SK-N-SH treated with all-trans-retinoic acid at 6 μM for 48 hours (cell line): ENCODE measurements around the gene NOTCH3.

ENCODE experiments used
- CREB5 ChIP-seq: fragments of 250-450 bp; sonication (Bioruptor Pico); IDR thresholded peaks from 2 replicates; pipeline ENCODE4 v1.5.1; 2020; ENCODE audit warnings: low read depth, mild to moderate bottlenecking, moderate library complexity
- CSDC2 ChIP-seq: fragments of 250-450 bp; sonication (Bioruptor Pico); IDR thresholded peaks from 2 replicates; pipeline ENCODE4 v1.5.0; 2020; ENCODE audit warnings: mild to moderate bottlenecking, moderate library complexity
- ESRRG ChIP-seq: fragments of 250-450 bp; sonication (Bioruptor Pico); IDR thresholded peaks from 2 replicates; pipeline ENCODE4 v1.6.1; 2021; ENCODE audit warnings: mild to moderate bottlenecking
- ISL1 ChIP-seq: fragments of 250-450 bp; sonication (Bioruptor Pico); IDR thresholded peaks from 2 replicates; pipeline ENCODE4 v2.1.2; 2022; ENCODE audit warnings: mild to moderate bottlenecking, moderate library complexity
- PATZ1 ChIP-seq: fragments of 250-450 bp; sonication (Bioruptor Pico); IDR thresholded peaks from 2 replicates; pipeline ENCODE4 v1.8.0; 2020; ENCODE audit warnings: mild to moderate bottlenecking, moderate library complexity, borderline replicate concordance
- SNAI2 ChIP-seq: fragments of 250-450 bp; sonication (Bioruptor Pico); IDR thresholded peaks from 2 replicates; pipeline ENCODE4 v1.5.0; 2020; ENCODE audit warnings: mild to moderate bottlenecking, moderate library complexity
- TOX ChIP-seq: fragments of 250-450 bp; sonication (Bioruptor Pico); IDR thresholded peaks from 2 replicates; pipeline ENCODE4 v1.8.0; 2021; ENCODE audit warnings: mild to moderate bottlenecking, moderate library complexity, borderline replicate concordance
- TSHZ2 ChIP-seq: fragments of 250-450 bp; sonication (Bioruptor Pico); IDR thresholded peaks from 2 replicates; pipeline ENCODE4 v1.5.0; 2020; ENCODE audit warnings: mild to moderate bottlenecking, moderate library complexity
- ZFP3 ChIP-seq: fragments of 250-450 bp; sonication (Bioruptor Pico); IDR thresholded peaks from 2 replicates; pipeline ENCODE4 v1.5.0; 2020; ENCODE audit warnings: mild to moderate bottlenecking, moderate library complexity
- ZNF70 ChIP-seq: fragments of 450-650 bp; formaldehyde crosslinking; IDR thresholded peaks from 2 replicates; pipeline ENCODE4 v1.5.0; 2020; ENCODE audit warnings: mild to moderate bottlenecking, moderate library complexity

DNA sequence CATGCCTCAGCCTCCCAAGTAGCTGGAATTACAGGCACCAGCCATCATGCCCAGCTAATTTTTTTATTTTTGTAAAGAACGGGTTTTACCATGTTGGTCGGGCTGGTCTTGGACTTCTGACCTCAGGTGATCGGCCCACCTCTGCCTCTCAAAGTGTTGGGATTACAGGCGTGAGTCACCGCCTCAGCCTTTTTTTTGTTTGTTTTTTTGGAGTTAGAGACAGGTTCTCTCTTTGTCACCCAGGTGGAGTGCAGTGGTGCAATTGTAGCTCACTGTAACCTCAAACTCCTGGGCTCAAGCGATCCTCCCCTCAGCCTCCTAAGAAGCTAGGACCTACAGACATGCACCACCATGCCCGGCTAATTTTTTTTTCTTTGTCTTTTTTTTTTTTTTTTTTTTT lies 15.6 kb upstream of the NOTCH3 start:
- TF ChIP-seq ISL1 (no peak), CSDC2 (CRISPR knock-in tag) (no peak), ESRRG (CRISPR knock-in tag) (no peak), TSHZ2 (CRISPR knock-in tag) (no peak), TOX (CRISPR knock-in tag) (no peak), SNAI2 (no peak), ZFP3 (CRISPR knock-in tag) (no peak), PATZ1 (CRISPR knock-in tag) (no peak), ZNF70 (CRISPR knock-in tag) (no peak), CREB5 (CRISPR knock-in tag) (no peak)
